ENCODE results near the gene FAF1. TPM values are rescaled to one million over a fixed set of nuclear protein-coding genes. Genes with fewer than 3 reads are reported as not detected.

FAF1 gene
- total and polyA plus RNA-seq, 2 of the 8 experiments (the other 6 are each of a cell fraction or from before 2014, with no cell fraction given) = 10.8 to 65.9 TPM

- H3K9me3 ChIP-seq (ENCODE audit: insufficient read depth in 2 of 2, low read depth in 1 of 2, low read length in 1 of 2) = no peaks in the 10 kb centered on the region
- ChIA-PET CTCF (ENCODE audit: partially characterized antibody) (interaction anchor here (1.4 to 1.5 kb wide), 2 partner anchors 105 to 231 kb away, joined by 3 to 4 read pairs; no protein-coding TSS in a partner anchor), POLR2A (ENCODE audit: partially characterized antibody) (no interaction called here)
- no peak overlapping the region for H2BK5ac ChIP-seq (ENCODE audit: low read depth, low read length)
- no peak overlapping the region for H2AFZ ChIP-seq (ENCODE audit: low read length)
- no peak overlapping the region for H3K23ac ChIP-seq (ENCODE audit: insufficient read length)
- no peak overlapping the region for H3K4me3 ChIP-seq (ENCODE audit: extremely low read depth in 1 of 4, insufficient read depth in 2 of 4, low read depth in 3 of 4, low read length in 4 of 4)
- no peaks in the 10 kb centered on the region for H3K79me1 ChIP-seq (ENCODE audit: low read depth, low read length)
- H2BK15ac ChIP-seq (ENCODE audit: low read length) = no peak overlapping the region
- DNase-seq (ENCODE audit: low read depth in 1 of 2, low spot score in 2 of 2) = no peak
- no peak overlapping the region for H3K14ac ChIP-seq (ENCODE audit: insufficient read length)
- no peak overlapping the region for H3K56ac ChIP-seq (replicated peaks; ENCODE audit: insufficient read length, low read depth, low read length)
- TF ChIP-seq KDM1A (IDR thresholded peaks at IDR 0.05; ENCODE audit: borderline replicate concordance, low read length) = no peak
- TF ChIP-seq MAFK (IDR thresholded peaks at IDR 0.05; ENCODE audit: low read depth, low read length) = peak; percentile 40; the same call in 1 of the 2 replicates
- H3K27me3 ChIP-seq (replicated peaks in 1 of 4; ENCODE audit: control insufficient read depth in 3 of 4, extremely low read depth in 1 of 4, insufficient read depth in 3 of 4, low read length in 3 of 4) = no peaks in the 10 kb centered on the region
- H3K36me3 ChIP-seq (ENCODE audit: control insufficient read depth in 2 of 4, insufficient read depth in 4 of 4, low read length in 3 of 4) = no peaks in the 10 kb centered on the region
- H3K4me2 ChIP-seq (ENCODE audit: insufficient read depth in 1 of 2, low read depth in 2 of 2, low read length in 2 of 2) = no peak overlapping the region
- no peak overlapping the region for H4K8ac ChIP-seq (ENCODE audit: extremely low read depth, insufficient read depth, low read length)
- H2BK12ac ChIP-seq (ENCODE audit: low read depth, low read length) = no peak overlapping the region
- H4K20me1 ChIP-seq (replicated peaks in 1 of 2; ENCODE audit: control insufficient read depth in 1 of 2, insufficient read depth in 2 of 2, low read length in 2 of 2) = no peaks in the 10 kb centered on the region
- no peak overlapping the region for H2BK120ac ChIP-seq (replicated peaks; ENCODE audit: low read depth, low read length)
- H3K9ac ChIP-seq (replicated peaks in 1 of 4; ENCODE audit: extremely low read depth in 1 of 4, low read depth in 3 of 4, low read length in 3 of 4) = no peak overlapping the region
- H4K5ac ChIP-seq (ENCODE audit: insufficient read length, low read depth, low read length) = no peak overlapping the region
- no peaks in the 10 kb centered on the region for H3K23me2 ChIP-seq (ENCODE audit: low read depth, low read length)
- no peak overlapping the region for H2BK20ac ChIP-seq (ENCODE audit: low read length)
- no peak for FAIRE-seq
- no peak overlapping the region for H2AK5ac ChIP-seq (ENCODE audit: low read depth, low read length)
- no peaks in the 10 kb centered on the region for H3K79me2 ChIP-seq (ENCODE audit: control insufficient read depth in 1 of 2, insufficient read depth in 2 of 2, low read length in 2 of 2)
- H3K4ac ChIP-seq (replicated peaks; ENCODE audit: insufficient read length, low read depth, low read length) = no peak overlapping the region
- H3K4me1 ChIP-seq (replicated peaks in 1 of 4; ENCODE audit: control insufficient read depth in 3 of 4, insufficient read depth in 4 of 4, low read length in 3 of 4) = no peaks in the 10 kb centered on the region
- no peak overlapping the region for H3K27ac ChIP-seq (ENCODE audit: low read depth, low read length)
- H3K18ac ChIP-seq (ENCODE audit: extremely low read depth, low read length) = no peak overlapping the region
- H4K91ac ChIP-seq (replicated peaks; ENCODE audit: insufficient read length, low read length) = no peak overlapping the region
Observed at GRCh38 chr1:50599546-50599945, 360.5 kb downstream of the FAF1 start.

All from H1 (cell line).